Iris pigment epithelial cell (primary cell): ENCODE data around the gene ZNF543.
"Not testable (repeated sequence)": the region's sequence is repeated elsewhere in the genome, so short reads cannot be mapped to it uniquely, and the experiment has no call there.

Experiments used
- DNase-seq: peaks from one replicate; pipeline ENCODE4 v3.0.0-alpha.2; 2011; ENCODE audit warnings: low read depth

The ZNF543 gene

DNA sequence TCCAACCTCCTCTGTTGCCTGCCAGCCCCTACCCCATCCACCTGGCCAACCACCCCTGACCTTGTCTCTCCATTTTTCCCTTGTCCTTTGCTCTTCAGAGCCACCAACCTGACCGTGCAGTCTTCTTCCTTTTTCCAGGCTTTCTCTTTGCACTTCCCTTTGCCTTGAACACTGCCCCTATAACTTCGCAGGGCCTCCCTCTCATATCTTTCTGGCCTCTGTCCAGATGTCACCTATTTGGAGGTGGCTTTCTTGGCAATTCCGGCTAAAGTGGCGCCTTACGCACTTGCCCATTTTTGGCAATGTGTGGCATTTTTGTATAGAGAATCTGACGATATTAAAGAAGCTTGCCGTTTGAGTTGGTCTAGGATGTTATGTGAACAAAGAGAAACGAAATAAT is 844 bp downstream of the ZNF543 start:
- DNase-seq: no peak

DNA sequence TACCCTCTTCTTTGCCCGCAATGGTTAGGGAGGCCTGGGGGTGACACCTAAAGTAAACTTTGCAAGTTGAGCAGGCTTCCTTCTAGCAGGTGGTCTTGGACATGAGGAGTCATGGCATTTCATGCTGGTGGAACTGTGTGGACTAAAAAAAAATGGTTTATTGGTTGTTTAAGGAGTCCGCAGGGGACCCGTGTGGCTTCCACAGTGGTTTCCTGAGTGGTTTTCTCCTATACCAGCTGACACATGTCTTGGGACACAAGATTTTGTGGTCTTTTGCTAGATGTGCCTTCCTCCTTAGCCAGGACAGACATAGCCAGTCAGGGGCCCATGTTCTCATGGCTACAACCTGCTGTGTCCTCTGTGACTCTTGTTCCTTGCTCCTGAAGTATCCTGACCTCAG is 1.5 kb downstream of the ZNF543 start:
- no peak for DNase-seq

DNA sequence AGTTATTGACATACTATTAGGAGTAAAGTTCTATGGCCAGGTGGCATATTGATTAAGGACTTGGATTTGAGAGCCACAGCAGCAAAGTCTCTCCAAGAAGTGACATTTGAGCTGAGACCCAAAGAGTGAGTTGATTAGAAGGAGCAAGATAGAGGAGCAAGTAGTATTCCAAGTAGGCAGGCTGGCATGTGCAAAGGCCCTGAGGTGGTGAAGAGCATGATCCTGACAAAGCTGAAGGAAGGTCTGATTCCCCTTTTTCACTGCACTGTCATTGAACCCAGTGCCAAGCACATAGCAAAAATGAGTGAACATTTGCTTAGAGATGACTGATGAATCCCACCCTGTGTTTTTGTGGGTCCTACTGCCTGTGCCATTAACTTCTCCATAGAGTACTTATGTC is 4.7 kb downstream of the ZNF543 start:
- DNase-seq: no peak

DNA sequence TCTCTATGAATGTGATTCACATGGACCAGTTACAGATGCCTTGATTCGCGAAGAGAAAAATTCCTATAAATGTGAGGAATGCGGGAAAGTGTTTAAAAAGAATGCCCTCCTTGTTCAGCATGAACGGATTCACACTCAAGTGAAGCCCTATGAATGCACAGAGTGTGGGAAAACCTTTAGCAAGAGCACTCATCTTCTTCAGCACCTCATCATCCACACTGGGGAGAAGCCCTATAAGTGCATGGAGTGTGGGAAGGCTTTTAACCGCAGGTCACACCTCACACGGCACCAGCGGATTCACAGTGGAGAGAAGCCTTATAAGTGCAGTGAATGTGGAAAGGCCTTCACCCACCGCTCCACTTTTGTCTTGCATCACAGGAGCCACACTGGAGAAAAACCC is 7.7 kb downstream of the ZNF543 start:
- no peak for DNase-seq

DNA sequence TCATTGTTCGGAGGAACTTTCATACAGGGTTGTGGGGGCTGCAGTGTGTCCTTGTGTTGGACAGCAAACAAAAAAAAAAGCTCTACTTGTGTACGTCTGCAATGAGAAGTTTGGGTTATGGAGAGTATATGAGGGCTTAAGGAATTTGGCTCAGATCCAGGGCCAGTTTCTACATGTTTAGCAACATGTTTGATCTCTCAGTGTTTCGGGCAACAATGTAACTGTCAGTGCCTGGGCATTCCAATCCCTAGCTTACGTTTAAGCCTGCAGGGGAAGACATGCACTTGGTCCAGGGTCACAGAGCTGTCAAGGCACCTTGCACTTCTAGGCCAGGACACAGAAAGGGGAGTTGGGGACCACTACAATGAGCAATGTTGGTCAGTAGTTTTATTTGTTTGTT is 13.9 kb downstream of the ZNF543 start:
- peak; percentile 46 for DNase-seq

DNA sequence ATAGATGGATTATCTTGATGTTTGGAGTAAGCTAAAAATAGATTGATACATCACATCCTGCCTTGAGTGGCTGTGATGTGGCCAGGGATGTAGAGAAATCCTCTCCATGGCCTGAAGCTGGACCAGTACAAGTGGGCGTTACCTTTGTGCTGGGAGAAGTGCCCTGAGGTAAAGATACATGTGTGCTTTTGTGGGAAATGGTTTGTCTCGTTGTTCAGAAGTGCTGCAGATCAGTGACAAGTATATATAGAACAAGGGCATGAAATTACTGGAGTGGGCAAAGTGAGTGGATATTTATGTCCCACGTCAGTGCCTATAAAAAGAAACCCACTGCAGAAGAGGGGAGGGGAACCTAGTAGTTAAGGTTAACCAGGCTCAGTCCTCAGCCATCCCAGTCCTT is 18.6 kb downstream of the ZNF543 start:
- DNase-seq: peak; percentile 54

DNA sequence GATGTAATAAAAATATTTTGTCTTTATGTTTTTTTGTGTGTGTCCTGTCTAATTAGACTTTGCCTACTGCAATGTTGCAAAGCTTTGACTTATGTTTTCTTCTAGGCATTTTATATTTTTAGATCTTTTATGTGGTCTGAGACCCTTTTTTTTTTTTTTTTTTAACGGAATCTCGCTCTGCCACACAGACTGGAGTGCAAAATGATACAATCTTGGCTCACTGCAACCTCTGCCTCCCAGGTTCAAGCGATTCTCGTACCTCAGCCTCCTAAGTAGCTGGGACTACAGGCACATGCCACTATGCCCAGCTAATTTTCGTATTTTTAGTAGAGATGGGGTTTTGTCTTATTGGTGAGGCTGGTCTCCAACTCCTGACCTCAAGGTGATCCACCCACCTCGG is 22.3 kb downstream of the ZNF543 start:
- no peak for DNase-seq

DNA sequence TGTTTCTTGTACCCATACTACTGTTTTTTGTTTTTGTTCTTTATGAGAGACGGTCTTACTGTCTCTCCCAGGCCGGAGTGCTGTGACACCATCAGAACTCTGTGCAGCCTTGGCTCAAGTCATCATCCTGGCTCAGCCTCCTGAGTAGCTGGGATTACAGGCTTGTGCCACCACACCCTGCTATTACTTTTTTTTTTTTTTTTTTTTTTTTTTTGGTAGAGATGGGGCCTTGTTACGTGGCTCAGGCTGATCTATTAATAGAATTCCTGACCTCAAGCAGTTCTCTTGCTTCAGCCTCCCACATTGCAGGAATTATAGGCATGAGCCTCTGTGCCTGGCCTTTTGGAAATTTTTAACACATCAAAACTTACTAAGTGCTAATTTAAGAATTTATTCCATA is 27.9 kb downstream of the ZNF543 start:
- peak; percentile 29 for DNase-seq

DNA sequence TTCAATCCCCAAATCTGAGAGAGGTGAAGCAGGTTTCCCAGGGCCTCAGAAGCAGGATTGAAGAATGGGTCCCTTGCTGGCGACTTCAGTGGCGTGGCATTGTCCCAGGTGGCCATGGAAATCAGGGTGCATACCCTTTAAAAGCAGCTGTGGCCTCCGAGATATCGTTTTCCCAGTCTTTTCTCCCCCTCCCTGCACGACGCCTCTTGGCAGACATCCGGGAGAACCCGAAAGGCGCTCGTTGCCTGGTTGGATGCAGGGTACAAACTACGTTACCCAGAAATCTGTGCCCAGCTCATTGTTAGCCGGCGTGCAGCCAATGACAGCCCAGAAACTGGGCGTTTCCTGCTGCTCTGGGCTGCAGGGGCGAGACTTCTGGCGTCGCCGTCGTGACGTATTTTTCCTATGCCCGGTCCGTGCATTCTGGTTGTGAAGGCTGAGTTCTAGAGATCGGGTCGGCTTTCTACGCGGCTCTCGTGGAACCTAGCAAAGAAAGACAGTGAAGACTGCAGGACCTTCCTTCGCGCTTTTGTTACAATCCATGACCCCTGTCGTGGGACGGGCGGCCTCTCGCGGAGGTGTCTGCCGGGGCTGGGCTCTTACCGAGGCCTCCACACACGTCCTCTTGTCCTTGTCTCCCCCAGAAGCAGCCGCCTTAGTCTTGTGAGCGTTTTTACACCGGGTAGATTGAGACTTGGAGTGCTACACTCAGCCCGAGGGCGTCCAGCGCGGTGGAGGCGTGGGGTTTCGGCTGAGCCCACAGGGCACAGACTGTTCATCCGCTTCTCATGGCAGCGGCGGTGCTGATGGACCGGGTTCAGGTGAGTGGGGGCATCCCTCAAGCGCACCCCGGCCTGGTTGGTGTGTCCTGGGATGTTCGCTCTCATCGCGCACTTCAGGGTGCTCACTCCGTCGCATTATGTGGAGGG is 30.9 kb downstream of the ZNF543 start, which contains the start of gene ZNF304:
Gene ZNF304 (plus strand): TSS at position 395 of the 929 bp plus-strand sequence. CDS start 394 bp downstream, at position 789.
- peak; percentile 97 for DNase-seq

DNA sequence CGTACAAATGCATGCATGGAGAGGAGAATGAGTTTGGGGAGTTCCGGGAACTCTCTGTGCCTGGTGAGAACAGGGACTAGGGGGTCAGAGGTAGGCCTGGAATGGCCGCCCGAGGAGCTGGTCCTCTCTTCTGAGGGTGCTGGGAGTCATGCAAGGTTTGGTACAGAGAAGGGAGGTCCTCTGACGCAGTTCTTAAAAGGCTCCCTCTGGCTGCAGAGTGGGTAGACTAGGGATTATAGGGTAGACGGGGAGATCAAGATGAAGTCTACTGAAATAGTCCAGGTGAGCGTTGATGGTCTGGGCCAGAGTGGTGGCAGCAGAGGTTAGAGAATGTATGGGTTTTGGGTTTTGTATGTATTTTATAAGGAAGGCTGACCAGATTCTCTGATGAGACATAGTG is 31.6 kb downstream of the ZNF543 start:
- peak; percentile 27 for DNase-seq

DNA sequence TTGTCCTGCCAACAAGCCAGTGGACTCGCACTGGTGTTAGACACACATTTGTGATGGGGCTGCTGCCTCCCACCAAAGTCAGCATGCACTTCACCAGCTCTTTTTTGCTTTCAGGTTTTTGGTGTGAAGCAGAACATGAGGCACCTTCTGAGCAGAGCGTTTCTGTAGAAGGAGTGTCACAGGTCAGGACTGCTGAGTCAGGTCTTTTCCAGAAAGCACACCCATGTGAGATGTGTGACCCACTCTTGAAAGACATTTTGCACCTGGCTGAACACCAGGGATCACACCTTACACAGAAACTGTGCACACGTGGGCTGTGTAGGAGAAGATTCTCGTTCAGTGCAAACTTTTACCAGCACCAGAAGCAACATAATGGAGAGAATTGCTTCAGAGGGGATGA is 35.6 kb downstream of the ZNF543 start:
- DNase-seq: no peak

DNA sequence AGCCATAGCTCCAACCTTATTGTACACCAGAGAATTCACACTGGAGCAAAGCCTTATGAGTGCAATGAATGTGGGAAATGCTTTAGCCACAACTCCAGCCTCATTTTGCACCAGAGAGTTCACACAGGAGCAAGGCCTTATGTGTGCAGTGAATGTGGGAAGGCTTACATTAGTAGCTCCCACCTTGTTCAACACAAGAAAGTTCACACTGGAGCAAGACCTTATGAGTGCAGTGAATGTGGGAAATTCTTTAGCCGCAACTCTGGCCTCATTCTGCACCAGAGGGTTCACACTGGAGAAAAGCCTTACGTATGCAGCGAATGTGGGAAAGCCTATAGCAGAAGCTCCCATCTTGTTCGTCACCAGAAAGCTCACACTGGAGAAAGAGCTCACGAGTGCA is 37.1 kb downstream of the ZNF543 start:
- DNase-seq: no peak

DNA sequence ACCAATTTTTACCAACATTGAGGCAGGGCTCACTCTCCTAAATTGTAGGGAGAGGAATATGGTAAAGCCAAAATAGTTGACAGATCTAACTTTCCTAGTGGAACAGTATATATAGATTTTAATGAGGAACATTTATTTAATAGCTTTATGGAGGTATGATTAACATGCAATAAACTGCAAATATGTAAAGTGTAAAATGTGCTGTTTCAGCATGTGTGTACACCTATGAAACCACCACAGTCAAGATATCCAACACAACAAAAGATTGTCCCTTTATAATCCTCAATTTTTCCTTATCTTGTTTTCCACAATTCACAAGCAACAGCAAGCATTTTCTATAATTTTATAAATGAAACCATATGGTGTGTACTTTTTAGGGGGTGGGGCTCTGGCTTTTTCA is 39.0 kb downstream of the ZNF543 start:
- no peak for DNase-seq

DNA sequence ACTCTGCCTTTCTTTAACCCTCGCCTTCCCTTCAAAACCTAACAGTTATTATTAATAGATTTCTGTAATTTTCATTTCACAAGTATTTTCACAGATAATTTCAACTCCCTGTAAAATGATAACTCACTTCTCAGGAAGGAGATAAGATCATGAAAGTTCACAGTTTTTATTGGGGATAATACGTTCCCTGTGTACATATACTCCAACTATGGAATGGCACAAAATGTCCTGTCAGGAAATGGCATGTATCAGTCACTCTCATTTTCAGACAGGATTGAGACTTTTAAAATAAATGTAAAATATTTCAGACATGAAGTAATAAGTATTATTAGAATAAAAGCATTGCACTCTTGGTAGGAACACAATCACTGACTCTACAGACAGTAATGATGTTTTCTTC is 42.1 kb downstream of the ZNF543 start:
- DNase-seq: no peak

DNA sequence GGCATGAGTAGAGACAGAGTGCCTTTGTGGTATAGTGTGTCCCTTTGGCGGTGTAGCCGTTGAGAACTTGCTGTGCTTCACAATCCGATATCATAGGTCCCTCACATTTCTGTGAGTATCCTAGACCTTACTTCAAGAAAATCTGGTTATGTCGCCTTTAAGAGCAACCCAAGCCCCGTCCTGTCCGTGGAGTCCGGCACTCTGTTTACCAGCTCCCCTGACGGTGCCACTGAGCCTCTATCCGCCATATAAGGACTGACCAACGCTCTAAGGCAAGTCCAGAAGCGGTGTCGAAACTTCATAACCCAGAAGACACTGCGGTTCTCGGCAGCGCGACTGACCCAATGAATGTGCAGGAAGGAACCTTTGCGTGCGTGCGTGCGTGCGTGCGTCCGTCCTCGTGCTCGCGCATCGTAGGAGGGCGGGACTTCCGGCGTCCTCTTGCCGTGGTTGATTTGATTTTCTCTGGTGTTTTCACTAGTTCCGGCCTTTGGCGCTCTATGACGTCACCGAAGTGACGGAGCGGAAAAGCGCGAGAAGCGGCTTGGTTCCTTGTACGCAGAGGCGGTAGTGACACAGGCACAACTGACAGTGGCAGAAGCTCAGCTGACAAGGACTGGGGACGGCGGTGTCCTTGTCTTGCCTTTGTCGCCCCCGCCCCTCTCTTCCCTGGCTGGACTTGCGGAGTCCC is 42.9 kb downstream of the ZNF543 start, which contains the start of the genes TRAPPC2B and ZNF547:
Gene TRAPPC2B (plus strand): TSS at position 555 of the 691 bp plus-strand sequence. CDS start 1,283 bp downstream, outside the sequence.
Gene ZNF547 (plus strand): TSS at position 555 of the 691 bp plus-strand sequence. CDS start 5,005 bp downstream, outside the sequence.
- DNase-seq: peak; percentile 100

DNA sequence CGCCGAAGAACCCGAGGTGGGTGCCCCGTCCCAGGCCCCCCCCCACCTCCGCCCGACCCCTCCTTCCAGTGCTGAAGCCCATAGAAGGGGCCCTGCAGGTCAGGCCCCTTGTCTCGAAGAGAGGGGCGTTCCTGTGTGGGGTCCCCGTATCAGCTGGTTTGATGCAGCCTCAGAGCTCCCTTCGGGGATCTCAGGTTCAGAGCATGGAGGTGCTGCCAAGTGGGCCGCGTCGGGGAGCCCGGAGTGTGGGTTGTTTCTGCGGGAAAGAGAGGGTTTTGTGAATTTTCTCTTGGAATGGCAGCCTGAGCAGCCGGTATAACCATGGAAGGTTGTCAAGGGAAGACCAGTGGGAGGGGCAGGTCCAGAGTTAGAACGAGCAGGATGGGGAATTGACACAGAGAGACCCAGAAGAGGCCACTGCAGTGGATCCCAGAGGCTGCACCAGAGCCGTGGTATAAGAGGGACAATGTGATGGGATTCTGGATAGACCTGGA is 43.5 kb downstream of the ZNF543 start:
- DNase-seq: peak; percentile 16

DNA sequence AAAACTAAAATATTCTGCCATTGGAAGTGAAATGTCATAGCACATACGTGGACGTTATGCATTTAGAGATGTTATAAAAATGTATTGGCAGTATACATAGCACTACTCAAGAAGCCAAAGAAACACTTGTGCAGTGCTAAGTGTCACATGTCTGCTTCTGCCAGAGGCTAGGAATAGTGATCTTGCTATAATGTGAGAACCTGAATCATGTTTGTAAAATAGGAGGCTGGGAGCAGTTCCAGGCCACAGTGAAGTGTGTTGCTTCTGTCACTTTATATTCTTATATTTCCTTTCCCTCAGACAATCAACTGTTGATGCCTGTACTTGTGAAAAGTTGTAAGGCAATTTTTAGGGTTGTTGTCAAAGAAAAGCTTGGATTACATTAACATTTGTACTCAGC is 46.5 kb downstream of the ZNF543 start:
- no peak for DNase-seq

DNA sequence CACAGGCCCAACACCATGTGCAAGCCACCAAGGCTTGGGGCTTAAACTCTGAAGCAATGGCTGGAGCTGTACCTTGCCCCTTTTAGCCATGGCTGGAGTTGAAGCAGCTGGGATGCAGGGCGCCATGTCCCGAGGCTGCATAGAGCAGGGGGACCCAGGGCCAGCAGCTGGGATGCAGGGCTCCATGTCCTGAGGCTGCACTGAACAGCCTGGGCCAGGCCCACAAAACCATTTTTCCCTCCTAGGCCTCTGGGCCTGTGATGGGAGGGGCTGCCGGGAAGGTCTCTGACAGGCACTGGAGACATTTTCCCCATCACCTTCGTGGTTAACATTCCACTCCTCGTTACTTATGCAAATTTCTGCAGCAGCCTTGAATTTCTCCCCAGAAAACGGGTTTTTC is 53.9 kb downstream of the ZNF543 start:
- DNase-seq: no peak

DNA sequence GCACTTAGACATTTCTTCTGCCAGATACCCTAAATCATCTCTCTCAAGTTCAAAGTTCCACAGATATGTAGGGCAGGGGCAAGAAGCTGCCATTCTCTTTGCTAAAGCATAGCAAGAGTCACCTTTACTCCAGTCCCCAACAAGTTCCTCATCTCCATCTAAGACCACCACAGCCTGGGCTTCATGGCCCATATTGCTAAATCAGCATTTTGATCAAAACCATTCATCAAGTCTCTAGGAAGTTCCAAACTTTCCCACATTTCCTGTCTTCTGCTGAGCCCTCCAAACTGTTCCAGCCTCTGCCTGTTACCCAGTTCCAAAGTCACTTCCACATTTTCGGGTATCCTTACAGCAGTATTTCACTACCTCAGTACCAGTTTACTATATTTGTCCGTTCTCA is 54.4 kb downstream of the ZNF543 start:
- not testable (repeated sequence) for DNase-seq

DNA sequence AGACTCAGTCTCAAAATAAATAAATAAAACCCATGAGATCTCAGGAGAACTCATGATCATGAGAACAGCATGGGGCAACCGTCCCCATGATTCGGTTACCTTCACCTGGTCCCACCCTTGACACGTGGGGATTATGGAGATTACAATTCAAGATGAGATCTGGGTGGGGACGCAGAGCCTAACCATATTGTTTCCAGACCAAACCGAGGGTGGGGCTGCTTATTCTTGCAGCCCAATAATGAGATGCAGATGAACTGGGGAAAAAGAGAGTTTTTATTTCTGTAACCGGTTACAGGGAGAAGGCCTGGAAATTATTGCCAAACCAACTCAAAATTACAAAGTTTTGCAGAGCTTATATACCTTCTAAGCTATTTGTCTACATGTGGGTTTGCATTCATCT is 55.9 kb downstream of the ZNF543 start:
- DNase-seq: no peak

DNA sequence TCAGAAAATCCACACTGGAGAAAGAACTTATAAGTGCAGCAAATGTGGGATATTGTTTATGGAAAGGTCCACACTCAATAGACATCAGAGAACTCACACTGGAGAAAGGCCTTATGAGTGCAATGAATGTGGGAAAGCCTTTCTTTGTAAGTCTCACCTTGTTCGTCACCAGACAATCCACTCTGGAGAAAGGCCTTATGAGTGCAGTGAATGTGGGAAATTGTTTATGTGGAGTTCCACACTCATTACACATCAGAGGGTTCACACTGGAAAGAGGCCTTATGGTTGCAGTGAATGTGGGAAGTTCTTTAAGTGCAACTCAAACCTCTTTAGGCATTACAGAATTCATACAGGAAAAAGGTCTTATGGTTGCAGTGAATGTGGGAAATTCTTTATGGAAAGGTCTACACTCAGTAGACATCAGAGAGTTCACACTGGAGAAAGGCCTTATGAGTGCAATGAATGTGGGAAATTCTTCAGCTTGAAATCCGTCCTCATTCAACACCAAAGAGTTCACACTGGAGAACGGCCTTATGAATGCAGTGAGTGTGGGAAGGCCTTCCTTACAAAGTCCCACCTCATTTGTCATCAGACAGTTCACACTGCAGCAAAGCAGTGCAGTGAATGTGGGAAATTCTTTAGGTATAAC is 57.4 kb downstream of the ZNF543 start:
- no peak for DNase-seq
